OCI-LY1 (cell line): Measurements from ENCODE around the gene ZNF407.

Experiments
- H2AFZ ChIP-seq: fragments of 200-600 bp; sonication (generic), shearing (Covaris generic); 2 replicates; pipeline ENCODE4 v1.6.0; 2014; ENCODE audit warnings: antibody characterized with exemption, mild to moderate bottlenecking, low read length
- H3F3A ChIP-seq: fragments of 200-600 bp; sonication (generic), shearing (Covaris generic); 2 replicates; pipeline ENCODE4 v1.6.0; 2014; ENCODE audit warnings: mild to moderate bottlenecking, antibody characterized with exemption, low read length, moderate library complexity; ENCODE audit not compliant: insufficient read depth
- H3K27ac ChIP-seq: fragments of 200-600 bp; sonication (generic); 2 replicates; pipeline ENCODE4 v1.5.1; 2014; ENCODE audit warnings: low read length, mixed run types, mild to moderate bottlenecking, low read depth; ENCODE audit not compliant: poor library complexity, severe bottlenecking
- H3K27me3 ChIP-seq: fragments of 200-600 bp; sonication (generic); 2 replicates; pipeline ENCODE4 v1.6.0; 2014; ENCODE audit warnings: antibody characterized with exemption, mild to moderate bottlenecking, low read length, moderate library complexity; ENCODE audit not compliant: insufficient read depth
- H3K36me3 ChIP-seq: fragments of 200-600 bp; sonication (generic); 2 replicates; pipeline ENCODE4 v1.6.1; 2014; ENCODE audit warnings: mild to moderate bottlenecking, antibody characterized with exemption, low read length, moderate library complexity, mixed read lengths; ENCODE audit not compliant: insufficient read depth
- H3K4me1 ChIP-seq: fragments of 200-600 bp; sonication (generic); 2 replicates; pipeline ENCODE4 v1.5.1; 2014; ENCODE audit warnings: mild to moderate bottlenecking, low read length, moderate library complexity; ENCODE audit not compliant: insufficient read depth, severe bottlenecking
- H3K4me2 ChIP-seq: fragments of 200-600 bp; sonication (generic), shearing (Covaris generic); 2 replicates; pipeline ENCODE4 v1.6.1; 2014; ENCODE audit warnings: low read length
- H3K4me3 ChIP-seq: fragments of 200-600 bp; sonication (generic); 2 replicates; pipeline ENCODE4 v1.5.1; 2014; ENCODE audit warnings: low read length, low read depth, mild to moderate bottlenecking, mixed read lengths; ENCODE audit not compliant: poor library complexity, severe bottlenecking
- H3K79me2 ChIP-seq: fragments of 200-600 bp; shearing (Covaris generic); 2 replicates; pipeline ENCODE4 v1.6.1; 2016; ENCODE audit warnings: mixed run types, low read length, mixed read lengths; ENCODE audit not compliant: insufficient read depth
- H3K9ac ChIP-seq: fragments of 200-600 bp; sonication (generic), shearing (Covaris generic); 2 replicates; pipeline ENCODE4 v1.6.1; 2014; ENCODE audit warnings: mild to moderate bottlenecking, low read length, mixed read lengths
- H3K9me2 ChIP-seq: fragments of 200-600 bp; sonication (generic), shearing (Covaris generic); 2 replicates; pipeline ENCODE4 v1.6.1; 2014; ENCODE audit warnings: low read depth, mild to moderate bottlenecking, low read length, mixed read lengths
- H3K9me3 ChIP-seq: fragments of 200-600 bp; shearing (Covaris generic); 2 replicates; pipeline ENCODE4 v1.6.1; 2014; ENCODE audit warnings: low read length, mixed read lengths
- H4K20me1 ChIP-seq: fragments of 200-600 bp; sonication (generic), shearing (Covaris generic); 2 replicates; pipeline ENCODE4 v1.6.0; 2016; ENCODE audit warnings: mild to moderate bottlenecking, low read length; ENCODE audit not compliant: insufficient read depth
- CTCF ChIP-seq: fragments of 200-600 bp; sonication (generic), shearing (Covaris generic); IDR thresholded peaks from 2 replicates; pipeline ENCODE4 v1.5.1; 2017; ENCODE audit warnings: mild to moderate bottlenecking, antibody characterized with exemption, low read length, moderate library complexity, mixed read lengths
- EZH2 ChIP-seq: fragments of 200-600 bp; sonication (generic), shearing (Covaris generic); IDR thresholded peaks from 2 replicates; pipeline ENCODE4 v1.8.0; 2017; ENCODE audit warnings: borderline replicate concordance, mixed run types, mild to moderate bottlenecking, antibody characterized with exemption, low read length, moderate library complexity, mixed read lengths

Gene ZNF407

GRCh38 chr18:74682141-74682990, 84.7 kb downstream of the ZNF407 start:
- Histone ChIP-seq H4K20me1 (no peaks in the 10 kb centered on the region), H2AFZ (no peak overlapping the region), H3K36me3 (peaks cover 8% of the 10 kb centered on the region; the same call in 1 of the 2 replicates), H3K9ac (no peak overlapping the region), H3K79me2 (no peaks in the 10 kb centered on the region), H3K4me2 (no peak overlapping the region), H3K9me3 (no peaks in the 10 kb centered on the region; the same call in 1 of the 2 replicates), H3K27me3 (no peaks in the 10 kb centered on the region), H3K4me3 (no peak overlapping the region), H3K9me2 (no peaks in the 10 kb centered on the region), H3K4me1 (no peaks in the 10 kb centered on the region), H3F3A (no peaks in the 10 kb centered on the region), H3K27ac (no peak overlapping the region)
- TF ChIP-seq EZH2: no peak
- no peak for TF ChIP-seq CTCF

GRCh38 chr18:74682991-74683297, 85.3 kb downstream of the ZNF407 start:
- H3K9ac ChIP-seq: no peak overlapping the region
- no peaks in the 10 kb centered on the region for H3K9me2 ChIP-seq
- no peaks in the 10 kb centered on the region; the same call in 1 of the 2 replicates for H3K9me3 ChIP-seq
- no peaks in the 10 kb centered on the region for H3K27me3 ChIP-seq
- no peak overlapping the region for H3K27ac ChIP-seq
- no peak overlapping the region for H3K4me2 ChIP-seq
- H3K4me1 ChIP-seq: no peaks in the 10 kb centered on the region
- H3K4me3 ChIP-seq: no peak overlapping the region
- no peaks in the 10 kb centered on the region for H4K20me1 ChIP-seq
- no peak for TF ChIP-seq EZH2
- TF ChIP-seq CTCF: no peak
- H2AFZ ChIP-seq: no peak overlapping the region
- H3K36me3 ChIP-seq: peaks cover 5% of the 10 kb centered on the region; the same call in 1 of the 2 replicates
- H3F3A ChIP-seq: no peaks in the 10 kb centered on the region
- no peaks in the 10 kb centered on the region for H3K79me2 ChIP-seq

GRCh38 chr18:74683573-74683972, 85.9 kb downstream of the ZNF407 start:
- no peak overlapping the region for H2AFZ ChIP-seq
- no peaks in the 10 kb centered on the region for H3K9me3 ChIP-seq
- H3K9me2 ChIP-seq: no peaks in the 10 kb centered on the region
- H3F3A ChIP-seq: no peaks in the 10 kb centered on the region
- H4K20me1 ChIP-seq: no peaks in the 10 kb centered on the region
- H3K4me1 ChIP-seq: no peaks in the 10 kb centered on the region
- no peaks in the 10 kb centered on the region for H3K27me3 ChIP-seq
- H3K4me2 ChIP-seq: no peak overlapping the region
- no peaks in the 10 kb centered on the region for H3K79me2 ChIP-seq
- H3K36me3 ChIP-seq: no peaks in the 10 kb centered on the region
- TF ChIP-seq EZH2 (no peak), CTCF (no peak)
- H3K27ac ChIP-seq: no peak overlapping the region
- H3K4me3 ChIP-seq: no peak overlapping the region
- H3K9ac ChIP-seq: no peak overlapping the region
